ENCODE measurements around the gene ISLR. TPM values are rescaled to one million over a fixed set of nuclear protein-coding genes. Genes with fewer than 3 reads are reported as not detected.

Gene ISLR, protein sequence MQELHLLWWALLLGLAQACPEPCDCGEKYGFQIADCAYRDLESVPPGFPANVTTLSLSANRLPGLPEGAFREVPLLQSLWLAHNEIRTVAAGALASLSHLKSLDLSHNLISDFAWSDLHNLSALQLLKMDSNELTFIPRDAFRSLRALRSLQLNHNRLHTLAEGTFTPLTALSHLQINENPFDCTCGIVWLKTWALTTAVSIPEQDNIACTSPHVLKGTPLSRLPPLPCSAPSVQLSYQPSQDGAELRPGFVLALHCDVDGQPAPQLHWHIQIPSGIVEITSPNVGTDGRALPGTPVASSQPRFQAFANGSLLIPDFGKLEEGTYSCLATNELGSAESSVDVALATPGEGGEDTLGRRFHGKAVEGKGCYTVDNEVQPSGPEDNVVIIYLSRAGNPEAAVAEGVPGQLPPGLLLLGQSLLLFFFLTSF
- polyA plus RNA-seq: not detected

DNA sequence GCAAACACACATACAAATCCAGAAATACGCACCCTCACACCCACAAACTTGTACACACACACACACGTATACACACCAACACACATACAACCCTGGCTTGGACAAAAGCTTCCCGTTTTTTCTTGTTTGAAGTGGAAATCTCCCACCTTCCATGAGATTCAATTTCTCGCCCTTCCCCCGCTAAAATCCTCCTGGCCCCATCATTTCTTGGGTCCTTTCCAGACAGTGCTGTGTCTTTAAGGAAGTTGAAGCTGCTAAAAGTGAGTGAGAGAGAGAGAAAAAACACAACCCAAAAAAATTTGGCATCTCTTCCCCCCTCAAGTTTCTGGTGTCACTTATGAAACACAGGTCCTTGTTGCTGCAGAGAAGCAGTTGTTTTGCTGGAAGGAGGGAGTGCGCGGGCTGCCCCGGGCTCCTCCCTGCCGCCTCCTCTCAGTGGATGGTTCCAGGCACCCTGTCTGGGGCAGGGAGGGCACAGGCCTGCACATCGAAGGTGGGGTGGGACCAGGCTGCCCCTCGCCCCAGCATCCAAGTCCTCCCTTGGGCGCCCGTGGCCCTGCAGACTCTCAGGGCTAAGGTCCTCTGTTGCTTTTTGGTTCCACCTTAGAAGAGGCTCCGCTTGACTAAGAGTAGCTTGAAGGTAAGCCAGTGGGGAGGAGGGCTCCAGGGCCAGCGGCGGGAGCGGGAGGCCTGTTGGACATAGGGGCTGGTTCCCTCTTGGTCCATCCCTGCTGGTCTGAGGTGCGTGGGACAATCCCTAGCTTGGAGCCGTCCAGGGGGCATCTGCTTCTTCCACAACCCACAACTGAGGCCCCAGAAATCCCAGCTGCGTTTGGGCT is at the start of gene ISLR:
Gene ISLR, plus strand, starts transcription at position 331 of the 839 bp plus-strand sequence. CDS start 1,149 bp downstream, outside the sequence.
- no peak within 1 kb of the TSS for H3K4me3 Mint-ChIP-seq
- H3K27ac Mint-ChIP-seq: no peak within 1 kb of the TSS
- no peaks in the 10 kb centered on the region for H3K9me3 Mint-ChIP-seq
- peaks cover 0 to 5% (median 2%) of the 10 kb centered on the region in 3 donors for H3K27me3 Mint-ChIP-seq (ENCODE audit: low read depth in 3 of 3)
- H3K4me1 Mint-ChIP-seq: no peaks in the 10 kb centered on the region
- no peaks in the 10 kb centered on the region for H3K36me3 Mint-ChIP-seq
- DNase-seq: no peak

- Mint-ChIP-seq H3K27ac (no peak overlapping the region), H3K4me1 (peaks cover 0 to 3% of the 10 kb centered on the region in 2 donors), H3K36me3 (no peaks in the 10 kb centered on the region), H3K9me3 (no peaks in the 10 kb centered on the region), H3K4me3 (no peak overlapping the region), H3K27me3 (ENCODE audit: low read depth in 3 of 3) (peaks cover 8 to 22% (median 20%) of the 10 kb centered on the region in 3 donors)
- DNase-seq: no peak
Observed at GRCh38 chr15:74124196-74124595, 49.3 kb upstream of the ISLR start.

DNA sequence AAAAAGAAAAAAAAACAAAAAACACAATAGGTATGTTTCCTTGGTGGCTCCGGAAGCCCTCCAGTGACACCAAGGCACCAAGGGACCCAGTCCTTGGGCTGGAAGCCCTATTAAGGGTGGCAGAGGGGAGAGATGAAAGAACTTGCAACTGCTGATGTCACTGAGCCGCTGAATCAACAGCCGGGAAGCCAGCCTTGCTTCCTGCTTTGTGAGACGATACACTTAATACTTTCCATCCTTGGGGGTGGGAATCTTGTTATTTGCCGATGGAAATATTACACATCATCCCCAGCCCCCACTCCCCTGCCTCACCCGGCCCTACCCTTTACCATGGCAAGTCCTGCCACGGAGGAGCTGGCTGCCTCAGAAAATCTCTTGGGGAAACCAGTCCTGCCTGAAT is 48.8 kb upstream of the ISLR start:
- Mint-ChIP-seq H3K4me3 (no peak overlapping the region), H3K27ac (no peak overlapping the region), H3K27me3 (ENCODE audit: low read depth in 3 of 3) (peaks cover 10 to 23% (median 20%) of the 10 kb centered on the region in 3 donors), H3K4me1 (peaks cover 0 to 5% of the 10 kb centered on the region in 2 donors), H3K36me3 (no peaks in the 10 kb centered on the region), H3K9me3 (no peaks in the 10 kb centered on the region)
- DNase-seq: no peak

- Mint-ChIP-seq H3K4me1 (peaks cover 0 to 5% of the 10 kb centered on the region in 2 donors), H3K36me3 (no peaks in the 10 kb centered on the region), H3K27ac (no peak overlapping the region), H3K4me3 (peak overlapping the region in 1 of 5 donors; percentile 26), H3K27me3 (ENCODE audit: low read depth in 3 of 3) (peaks cover 18 to 34% (median 29%) of the 10 kb centered on the region in 3 donors), H3K9me3 (peaks cover 0 to 3% (median 0%) of the 10 kb centered on the region in 6 donors)
- peak; percentile 66 to 70 (median 68) for DNase-seq
Observed at GRCh38 chr15:74127255-74127953, 46.1 kb upstream of the ISLR start.

DNA sequence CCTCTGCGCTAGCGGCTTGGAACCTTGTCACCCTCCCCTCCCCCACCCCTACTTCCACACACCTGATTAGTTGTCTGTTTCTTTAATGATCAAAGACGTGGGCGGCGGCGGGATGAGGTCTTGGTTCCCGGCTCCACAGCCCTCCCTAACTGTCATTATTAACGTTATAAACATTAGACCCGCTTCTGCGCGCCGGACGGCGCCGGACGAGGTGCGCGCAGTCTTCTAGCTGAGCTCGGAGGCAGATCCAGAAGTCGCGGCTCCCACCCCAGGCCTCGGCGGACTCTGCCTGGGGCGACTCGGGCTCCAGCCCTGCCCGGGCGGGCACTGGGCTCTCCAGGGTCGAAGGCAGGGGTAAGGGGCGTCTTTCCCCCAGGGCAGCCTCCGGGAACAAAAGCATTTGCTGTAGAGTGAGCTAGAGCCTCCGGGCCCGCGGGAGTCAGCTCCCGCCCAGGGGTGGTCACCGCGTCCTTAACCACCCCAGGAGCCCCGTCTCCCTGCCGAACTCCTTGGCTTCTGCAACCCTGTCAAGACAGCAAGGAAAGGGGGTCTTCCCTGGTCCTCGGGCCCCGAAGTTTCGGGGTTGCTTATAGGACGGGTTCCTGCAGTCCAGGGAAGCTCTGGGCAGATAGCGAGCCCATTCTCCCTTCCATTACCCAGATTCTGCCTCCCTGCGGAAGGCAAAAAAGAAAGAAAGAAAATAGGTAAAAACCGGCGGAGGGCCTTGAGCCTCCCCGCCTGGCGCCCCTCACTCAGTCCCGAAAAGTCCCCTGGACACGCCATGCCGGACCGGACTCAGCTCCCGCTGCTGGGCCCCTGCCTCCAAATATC is 45.3 kb upstream of the ISLR start:
- H3K27ac Mint-ChIP-seq: no peak overlapping the region
- peaks cover 15 to 39% (median 34%) of the 10 kb centered on the region in 3 donors for H3K27me3 Mint-ChIP-seq (ENCODE audit: low read depth in 3 of 3)
- H3K4me1 Mint-ChIP-seq: peaks cover 0 to 5% of the 10 kb centered on the region in 2 donors
- no peak overlapping the region for H3K4me3 Mint-ChIP-seq
- no peak for DNase-seq
- no peaks in the 10 kb centered on the region for H3K36me3 Mint-ChIP-seq
- H3K9me3 Mint-ChIP-seq: peaks cover 0 to 3% (median 0%) of the 10 kb centered on the region in 6 donors

- Mint-ChIP-seq H3K4me1 (peaks cover 0 to 5% of the 10 kb centered on the region in 2 donors), H3K27me3 (ENCODE audit: low read depth in 3 of 3) (peaks cover 15 to 36% (median 34%) of the 10 kb centered on the region in 3 donors), H3K4me3 (no peak overlapping the region), H3K27ac (no peak overlapping the region), H3K9me3 (peaks cover 0 to 3% (median 0%) of the 10 kb centered on the region in 6 donors), H3K36me3 (no peaks in the 10 kb centered on the region)
- DNase-seq: no peak
Observed at GRCh38 chr15:74128785-74129585, 44.5 kb upstream of the ISLR start.

DNA sequence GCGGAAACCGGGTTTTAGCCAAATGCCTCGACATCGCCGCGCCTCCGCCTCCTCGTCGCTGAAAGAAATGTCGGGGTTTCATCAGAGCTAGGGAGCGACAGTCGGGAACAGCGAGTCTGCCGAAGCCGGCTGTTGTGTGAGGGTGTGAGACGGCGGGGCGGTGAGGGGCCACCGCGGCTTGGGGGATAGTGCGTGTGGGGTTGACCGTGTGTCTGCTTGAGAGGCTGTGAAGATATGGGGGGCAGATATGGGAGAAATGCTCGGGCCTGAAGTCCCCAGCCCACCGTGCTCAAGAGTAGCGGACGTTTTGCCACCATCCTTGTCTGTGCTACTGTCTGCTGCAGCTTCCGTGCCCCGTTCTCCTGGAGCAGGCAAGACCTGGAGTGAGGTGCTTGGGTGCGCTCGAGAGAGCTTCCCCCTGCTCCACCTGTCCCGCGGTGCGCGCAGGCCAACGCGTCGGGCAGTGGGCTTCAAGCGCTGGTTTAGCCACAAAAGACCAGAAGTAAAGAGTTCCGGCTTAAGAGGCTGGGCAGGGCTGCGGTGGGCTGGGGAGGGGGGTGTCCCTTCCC is 43.8 kb upstream of the ISLR start:
- Mint-ChIP-seq H3K9me3 (peaks cover 0 to 3% (median 0%) of the 10 kb centered on the region in 6 donors), H3K27me3 (ENCODE audit: low read depth in 3 of 3) (peaks cover 19 to 41% (median 37%) of the 10 kb centered on the region in 3 donors), H3K27ac (no peak overlapping the region), H3K4me1 (peaks cover 0 to 5% of the 10 kb centered on the region in 2 donors), H3K4me3 (no peak overlapping the region), H3K36me3 (no peaks in the 10 kb centered on the region)
- DNase-seq: no peak

DNA sequence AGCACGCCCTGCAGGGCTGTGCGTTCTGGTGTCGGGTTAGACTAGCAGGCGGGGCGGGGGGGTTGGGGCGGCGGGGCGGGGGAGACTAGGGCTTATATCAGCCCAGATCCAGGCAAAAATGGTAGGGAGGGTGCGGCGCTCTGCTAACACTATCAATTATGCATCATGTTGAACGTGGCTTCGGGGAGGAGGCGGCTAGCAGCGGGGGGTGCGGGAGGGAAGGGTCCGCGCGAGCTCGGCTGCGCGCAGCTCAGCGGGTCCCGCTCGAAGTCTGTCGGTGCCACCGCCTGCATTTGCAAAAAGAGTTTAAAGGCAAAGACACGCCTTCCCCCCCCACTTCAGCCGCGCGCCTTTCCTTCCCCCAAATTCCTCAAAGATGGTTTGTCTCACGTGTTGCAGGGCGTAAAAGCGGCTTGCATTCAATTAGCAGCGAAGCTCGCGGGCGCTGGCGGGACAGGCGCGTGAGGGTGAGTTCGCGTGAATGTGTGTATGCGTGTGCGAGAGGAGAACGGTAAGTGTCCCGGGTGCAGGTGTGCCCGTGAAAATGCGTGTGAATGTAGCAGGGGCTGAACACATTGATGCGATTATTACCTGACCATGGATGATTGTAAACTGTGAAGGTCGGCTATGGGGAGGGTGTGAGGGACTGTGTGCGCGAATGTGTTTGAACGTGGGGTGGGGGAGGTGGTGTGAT is 43.2 kb upstream of the ISLR start, which contains the start of gene ISLR2:
Gene ISLR2, plus strand, starts transcription at position 432 of the 694 bp plus-strand sequence. CDS start 2,169 bp downstream, outside the sequence.
- H3K36me3 Mint-ChIP-seq: no peaks in the 10 kb centered on the region
- H3K27ac Mint-ChIP-seq: no peak within 1 kb of the TSS
- no peak for DNase-seq
- H3K4me1 Mint-ChIP-seq: peaks cover 0 to 7% of the 10 kb centered on the region in 2 donors
- peak within 1 kb of the TSS in 1 of 5 donors; percentile 15 for H3K4me3 Mint-ChIP-seq
- peaks cover 0 to 3% (median 0%) of the 10 kb centered on the region in 6 donors for H3K9me3 Mint-ChIP-seq
- H3K27me3 Mint-ChIP-seq (ENCODE audit: low read depth in 3 of 3): peaks cover 24 to 45% (median 41%) of the 10 kb centered on the region in 3 donors

DNA sequence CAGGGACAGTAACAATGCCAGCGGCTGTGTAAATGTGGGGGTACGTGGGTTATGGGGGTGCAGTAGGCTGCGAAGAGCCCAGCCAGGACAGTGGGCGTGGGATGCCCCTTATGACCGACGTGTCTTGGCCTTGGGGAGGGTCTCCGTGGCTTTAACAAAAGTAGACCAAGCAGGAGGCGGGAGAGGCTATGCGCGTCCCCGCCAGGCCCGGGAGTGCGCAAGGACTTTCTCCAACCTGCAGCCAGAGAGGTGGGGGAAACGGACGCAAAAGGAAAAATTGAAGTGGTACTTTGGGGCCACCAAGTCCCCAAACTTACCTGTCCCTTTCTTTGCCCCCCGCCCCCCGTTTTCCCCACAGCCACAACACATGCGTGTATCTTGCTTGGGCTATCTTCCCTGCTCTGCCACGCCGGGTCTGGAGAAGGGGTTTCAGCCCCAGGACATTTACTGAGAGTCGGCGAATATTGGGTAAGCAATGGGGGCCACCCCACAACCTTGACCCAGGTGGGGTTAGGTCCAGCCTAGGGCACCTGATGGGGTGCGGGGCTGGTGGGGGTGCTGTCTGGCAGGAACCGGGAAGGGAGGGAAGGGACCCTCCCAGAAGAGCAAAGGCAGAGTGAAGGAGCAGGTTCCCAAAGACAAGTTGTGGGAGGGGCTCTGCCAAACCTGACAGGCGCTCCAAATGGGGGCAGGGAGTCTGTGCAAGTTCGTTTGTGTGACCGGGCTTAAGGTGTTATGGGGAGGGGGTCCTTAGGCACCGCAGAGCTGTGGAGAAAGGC is 42.5 kb upstream of the ISLR start:
- Mint-ChIP-seq H3K4me1 (peaks cover 0 to 7% of the 10 kb centered on the region in 2 donors), H3K9me3 (peaks cover 0 to 3% (median 0%) of the 10 kb centered on the region in 6 donors), H3K36me3 (no peaks in the 10 kb centered on the region), H3K4me3 (peak overlapping the region in 1 of 5 donors; percentile 15), H3K27me3 (ENCODE audit: low read depth in 3 of 3) (peaks cover 27 to 47% (median 41%) of the 10 kb centered on the region in 3 donors), H3K27ac (no peak overlapping the region)
- DNase-seq: no peak

- Mint-ChIP-seq H3K27me3 (ENCODE audit: low read depth in 3 of 3) (peaks cover 25 to 44% (median 38%) of the 10 kb centered on the region in 3 donors), H3K4me1 (peaks cover 5 to 11% of the 10 kb centered on the region in 2 donors), H3K27ac (no peak overlapping the region), H3K9me3 (peaks cover 0 to 3% (median 0%) of the 10 kb centered on the region in 6 donors), H3K36me3 (no peaks in the 10 kb centered on the region), H3K4me3 (peak overlapping the region in 1 of 5 donors; percentile 42)
- no peak for DNase-seq
Observed at GRCh38 chr15:74131628-74132413, 41.7 kb upstream of the ISLR start.
